ENCODE measurements around the gene STUM.

GRCh38 chr1:226619031-226619430 lies 70.5 kb downstream of the STUM start:
- TF ChIP-seq CTCF (conservative IDR thresholded peaks at IDR 0.05 in 1 of 2, IDR thresholded peaks at IDR 0.05 in 1 of 2; ENCODE audit: low read depth in 1 of 2, low read length in 2 of 2), result no peak
- no peak for TF ChIP-seq EZH2 (IDR thresholded peaks at IDR 0.05; ENCODE audit: low read length, missing control alignments)

Measured in fibroblast of lung (primary cell).